22Rv1 (cell line): ENCODE measurements around the gene MDFIC.

Experiments used
- ZFX ChIP-seq: fragments of 450-650 bp; IDR thresholded peaks from 2 replicates; pipeline ENCODE4 v1.6.1; 2017; ENCODE audit warnings: antibody characterized with exemption, borderline replicate concordance
- TF ChIP-seq, protein P1 (sequence below): fragments of 450-650 bp; IDR thresholded peaks from 2 replicates; pipeline ENCODE4 v1.5.1; 2017; ENCODE audit warnings: mild to moderate bottlenecking

DNA sequence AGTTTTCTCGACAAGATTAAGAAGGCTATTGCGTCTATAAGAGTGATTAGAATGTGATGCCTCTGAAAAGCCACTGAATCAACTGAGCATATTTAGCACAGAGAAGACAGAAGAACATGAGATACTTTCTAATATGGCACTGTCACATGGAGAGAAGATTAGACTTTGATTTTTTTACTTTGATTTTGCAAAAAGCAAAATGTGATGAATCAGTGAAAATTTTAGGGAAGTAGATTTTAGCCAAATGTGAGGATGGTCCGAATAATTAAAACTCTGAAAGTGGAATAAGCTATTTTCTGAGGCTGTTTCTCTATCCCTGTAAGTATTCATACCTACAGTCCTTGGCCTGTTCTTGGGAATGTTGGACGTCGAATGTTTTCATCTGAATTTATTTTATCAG is 11.8 kb downstream of the MDFIC start:
- TF ChIP-seq, protein P1, sequence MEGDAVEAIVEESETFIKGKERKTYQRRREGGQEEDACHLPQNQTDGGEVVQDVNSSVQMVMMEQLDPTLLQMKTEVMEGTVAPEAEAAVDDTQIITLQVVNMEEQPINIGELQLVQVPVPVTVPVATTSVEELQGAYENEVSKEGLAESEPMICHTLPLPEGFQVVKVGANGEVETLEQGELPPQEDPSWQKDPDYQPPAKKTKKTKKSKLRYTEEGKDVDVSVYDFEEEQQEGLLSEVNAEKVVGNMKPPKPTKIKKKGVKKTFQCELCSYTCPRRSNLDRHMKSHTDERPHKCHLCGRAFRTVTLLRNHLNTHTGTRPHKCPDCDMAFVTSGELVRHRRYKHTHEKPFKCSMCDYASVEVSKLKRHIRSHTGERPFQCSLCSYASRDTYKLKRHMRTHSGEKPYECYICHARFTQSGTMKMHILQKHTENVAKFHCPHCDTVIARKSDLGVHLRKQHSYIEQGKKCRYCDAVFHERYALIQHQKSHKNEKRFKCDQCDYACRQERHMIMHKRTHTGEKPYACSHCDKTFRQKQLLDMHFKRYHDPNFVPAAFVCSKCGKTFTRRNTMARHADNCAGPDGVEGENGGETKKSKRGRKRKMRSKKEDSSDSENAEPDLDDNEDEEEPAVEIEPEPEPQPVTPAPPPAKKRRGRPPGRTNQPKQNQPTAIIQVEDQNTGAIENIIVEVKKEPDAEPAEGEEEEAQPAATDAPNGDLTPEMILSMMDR = no peak
- TF ChIP-seq ZFX = no peak
